Uterus (tissue), 2 donors: ENCODE measurements around the gene TMED10.

Source experiments
- CTCF ChIP-seq, 4 experiments: fragments of 200-600 bp in 2 of 4; fragments of 450-650 bp in 2 of 4; sonication (generic) in 2 of 4; IDR thresholded peaks; one replicate each; pipeline ENCODE4 v1.5.1; 2016 to 2019; ENCODE audit warnings: antibody characterized with exemption in 4 of 4, mild to moderate bottlenecking in 2 of 4, moderate library complexity in 1 of 4
- POLR2A ChIP-seq, 2 donors: fragments of 450-650 bp; IDR thresholded peaks; one replicate each; pipeline ENCODE4 v1.6.1; 2016; ENCODE audit warnings: antibody characterized with exemption in 2 of 2, mild to moderate bottlenecking in 1 of 2, moderate library complexity in 1 of 2

- no peak for TF ChIP-seq CTCF (IDR thresholded peaks at IDR 0.05)
- TF ChIP-seq POLR2A (IDR thresholded peaks at IDR 0.05), result no peak
Measured at GRCh38 chr14:75092698-75093097, 83.7 kb downstream of the TMED10 start.
